ENCODE results near the gene GALNT4. TPM values are rescaled to one million over a fixed set of nuclear protein-coding genes. Genes with fewer than 3 reads are reported as not detected.

The GALNT4 gene
- polyA plus RNA-seq, 1 experiment, result 7.3 TPM

- H3K27me3 ChIP-seq (ENCODE audit: control insufficient read depth, insufficient read depth, low read length), result no peaks in the 10 kb centered on the region
- no peak for DNase-seq (ENCODE audit: low read depth, low spot score)
- no peak overlapping the region for H3K4me3 ChIP-seq (ENCODE audit: low read depth, low read length)
- CTCF ChIA-PET, result interaction anchor here (1.5 kb wide), 1 partner anchor 41 kb away, joined by 3 read pairs; no protein-coding TSS in a partner anchor
- no peaks in the 10 kb centered on the region for H3K9me3 ChIP-seq (ENCODE audit: control insufficient read depth, insufficient read depth, low read length)
- POLR2A ChIA-PET, result no interaction called here
- H3K27ac ChIP-seq (ENCODE audit: low read depth, low read length), result no peak overlapping the region
- TF ChIP-seq, protein P1, sequence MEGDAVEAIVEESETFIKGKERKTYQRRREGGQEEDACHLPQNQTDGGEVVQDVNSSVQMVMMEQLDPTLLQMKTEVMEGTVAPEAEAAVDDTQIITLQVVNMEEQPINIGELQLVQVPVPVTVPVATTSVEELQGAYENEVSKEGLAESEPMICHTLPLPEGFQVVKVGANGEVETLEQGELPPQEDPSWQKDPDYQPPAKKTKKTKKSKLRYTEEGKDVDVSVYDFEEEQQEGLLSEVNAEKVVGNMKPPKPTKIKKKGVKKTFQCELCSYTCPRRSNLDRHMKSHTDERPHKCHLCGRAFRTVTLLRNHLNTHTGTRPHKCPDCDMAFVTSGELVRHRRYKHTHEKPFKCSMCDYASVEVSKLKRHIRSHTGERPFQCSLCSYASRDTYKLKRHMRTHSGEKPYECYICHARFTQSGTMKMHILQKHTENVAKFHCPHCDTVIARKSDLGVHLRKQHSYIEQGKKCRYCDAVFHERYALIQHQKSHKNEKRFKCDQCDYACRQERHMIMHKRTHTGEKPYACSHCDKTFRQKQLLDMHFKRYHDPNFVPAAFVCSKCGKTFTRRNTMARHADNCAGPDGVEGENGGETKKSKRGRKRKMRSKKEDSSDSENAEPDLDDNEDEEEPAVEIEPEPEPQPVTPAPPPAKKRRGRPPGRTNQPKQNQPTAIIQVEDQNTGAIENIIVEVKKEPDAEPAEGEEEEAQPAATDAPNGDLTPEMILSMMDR (IDR thresholded peaks at IDR 0.05; ENCODE audit: low read depth, low read length), result no peak
Measured at GRCh38 chr12:89486264-89486663, 38.3 kb downstream of the GALNT4 start.

DNA sequence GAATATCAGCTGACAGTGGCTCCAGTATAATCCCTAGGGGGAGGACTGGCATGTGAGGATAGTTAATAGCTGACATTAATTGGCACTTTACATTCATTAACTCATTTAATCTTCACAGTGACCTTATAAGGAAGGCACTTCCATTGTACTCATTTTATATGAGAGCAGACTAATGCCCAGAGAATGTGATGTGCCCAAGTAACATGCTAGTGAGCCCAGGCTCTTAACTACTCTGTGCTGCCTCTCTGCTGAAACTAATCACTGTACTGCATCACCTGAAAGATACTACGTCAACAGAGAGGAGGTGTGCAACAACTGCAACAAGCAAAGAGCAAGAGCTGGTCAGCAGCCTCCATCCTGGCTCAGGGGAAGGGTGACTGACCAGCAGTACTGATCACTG is 40.1 kb downstream of the GALNT4 start:
- H3K27ac ChIP-seq (ENCODE audit: low read depth, low read length), result no peak overlapping the region
- TF ChIP-seq, protein P1 (IDR thresholded peaks at IDR 0.05; ENCODE audit: low read depth, low read length), result no peak
- H3K27me3 ChIP-seq (ENCODE audit: control insufficient read depth, insufficient read depth, low read length), result no peaks in the 10 kb centered on the region
- H3K4me3 ChIP-seq (ENCODE audit: low read depth, low read length), result no peak overlapping the region
- POLR2A ChIA-PET, result no interaction called here
- CTCF ChIA-PET, result no interaction called here
- H3K9me3 ChIP-seq (ENCODE audit: control insufficient read depth, insufficient read depth, low read length), result no peaks in the 10 kb centered on the region
- DNase-seq (ENCODE audit: low read depth, low spot score), result no peak

- no peak for DNase-seq (ENCODE audit: low read depth, low spot score)
- ChIA-PET CTCF (interaction anchor here (1.3 kb wide), 1 partner anchor 11 kb away, joined by 4 read pairs; no protein-coding TSS in a partner anchor), POLR2A (no interaction called here)
- no peak overlapping the region for H3K27ac ChIP-seq (ENCODE audit: low read depth, low read length)
- no peak overlapping the region for H3K4me3 ChIP-seq (ENCODE audit: low read depth, low read length)
- no peaks in the 10 kb centered on the region for H3K9me3 ChIP-seq (ENCODE audit: control insufficient read depth, insufficient read depth, low read length)
- TF ChIP-seq, protein P1 (IDR thresholded peaks at IDR 0.05; ENCODE audit: low read depth, low read length), result no peak
- no peaks in the 10 kb centered on the region for H3K27me3 ChIP-seq (ENCODE audit: control insufficient read depth, insufficient read depth, low read length)
Measured at GRCh38 chr12:89481213-89481914, 43.2 kb downstream of the GALNT4 start.

DNA sequence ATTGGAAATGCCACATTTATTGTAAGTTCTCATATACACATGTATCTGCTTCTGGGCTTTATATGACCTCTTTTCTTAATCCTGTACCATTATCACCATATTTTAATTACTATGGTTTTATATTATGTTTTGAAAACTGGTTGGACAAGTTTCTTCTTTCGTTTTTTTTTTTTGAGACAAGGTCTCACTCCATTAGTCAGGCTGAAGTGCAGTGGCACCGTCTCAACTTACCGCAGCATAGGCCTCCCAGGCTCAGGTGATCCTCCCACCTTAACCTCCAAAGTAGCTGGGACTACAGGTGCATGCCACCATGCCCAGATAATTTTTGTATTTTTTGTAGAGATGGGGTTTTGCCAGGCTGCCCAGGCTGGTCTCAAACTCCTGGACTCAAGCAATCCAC is 44.6 kb downstream of the GALNT4 start:
- TF ChIP-seq, protein P1 (IDR thresholded peaks at IDR 0.05; ENCODE audit: low read depth, low read length), result no peak
- no peaks in the 10 kb centered on the region for H3K27me3 ChIP-seq (ENCODE audit: control insufficient read depth, insufficient read depth, low read length)
- DNase-seq (ENCODE audit: low read depth, low spot score), result no peak
- H3K27ac ChIP-seq (ENCODE audit: low read depth, low read length), result no peak overlapping the region
- CTCF ChIA-PET, result interaction anchor here (1.1 kb wide), 1 partner anchor 9 kb away, joined by 3 read pairs; no protein-coding TSS in a partner anchor
- POLR2A ChIA-PET, result no interaction called here
- H3K4me3 ChIP-seq (ENCODE audit: low read depth, low read length), result no peak overlapping the region
- H3K9me3 ChIP-seq (ENCODE audit: control insufficient read depth, insufficient read depth, low read length), result no peaks in the 10 kb centered on the region

DNA sequence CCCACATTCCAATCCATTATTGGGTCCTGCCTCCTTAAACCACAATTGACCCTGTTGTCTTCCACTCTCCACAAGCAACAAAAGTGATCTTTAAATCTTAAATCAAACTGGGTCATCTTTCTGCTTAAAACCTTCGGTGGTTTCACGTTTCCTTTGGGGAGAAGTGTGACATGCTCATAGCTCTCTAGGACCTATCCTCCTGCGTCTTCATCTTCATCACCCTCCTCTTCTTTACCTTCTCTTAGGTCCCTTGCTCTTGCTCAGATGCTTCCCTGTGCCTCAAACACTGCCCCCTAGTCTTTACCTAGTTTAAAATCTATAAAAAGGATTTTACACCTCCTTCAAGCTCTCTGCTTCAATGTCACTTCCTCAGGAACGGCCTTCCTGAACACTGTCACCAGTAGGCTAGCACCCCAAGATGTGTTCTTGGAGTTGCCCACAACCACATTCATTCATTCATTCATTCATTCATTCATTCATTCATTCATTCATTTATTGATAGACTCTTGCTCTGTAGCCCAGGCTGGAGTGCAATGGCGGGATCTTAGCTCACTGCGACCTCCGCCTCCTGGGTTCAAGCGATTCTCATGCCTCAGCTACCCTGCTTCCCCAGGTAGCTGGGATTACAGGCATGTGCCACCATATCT is 46.8 kb downstream of the GALNT4 start:
- DNase-seq (ENCODE audit: low read depth, low spot score), result no peak
- Histone ChIP-seq H3K27me3 (ENCODE audit: control insufficient read depth, insufficient read depth, low read length) (no peaks in the 10 kb centered on the region), H3K9me3 (ENCODE audit: control insufficient read depth, insufficient read depth, low read length) (no peaks in the 10 kb centered on the region), H3K27ac (ENCODE audit: low read depth, low read length) (no peak overlapping the region), H3K4me3 (ENCODE audit: low read depth, low read length) (no peak overlapping the region)
- ChIA-PET CTCF (interaction anchor here (0.7 to 0.9 kb wide), 2 partner anchors 15 to 21 kb away, joined by 3 read pairs; no protein-coding TSS in a partner anchor), POLR2A (no interaction called here)
- TF ChIP-seq, protein P1 (IDR thresholded peaks at IDR 0.05; ENCODE audit: low read depth, low read length), result no peak
